ENCODE data around the gene TBC1D10A.
A peak's percentile ranks its signal among the peaks of the same experiment; 100 is the strongest.

TBC1D10A gene

DNA sequence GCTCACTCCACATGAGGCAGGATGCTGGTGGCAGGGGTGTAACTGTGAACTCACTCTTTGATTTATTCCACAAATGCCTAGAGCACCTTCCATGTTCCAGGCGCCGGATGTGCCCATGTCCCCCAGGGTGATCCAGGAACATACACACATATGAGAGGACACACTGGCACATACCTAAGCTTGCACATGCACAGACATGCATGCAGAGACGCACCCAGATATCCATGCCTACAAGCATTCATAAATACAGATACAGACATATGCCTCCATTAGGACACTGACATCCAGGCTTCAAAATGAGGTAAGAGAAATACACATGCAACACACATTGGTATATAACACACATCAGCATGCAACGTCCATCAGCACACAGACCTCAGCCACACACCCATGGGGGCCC lies 64.6 kb downstream of the TBC1D10A start:
- no peak for TF ChIP-seq CTCF (IDR thresholded peaks at IDR 0.05; ENCODE audit: extremely low read depth, missing control alignments)
- no peak for DNase-seq (ENCODE audit: low spot score)

DNA sequence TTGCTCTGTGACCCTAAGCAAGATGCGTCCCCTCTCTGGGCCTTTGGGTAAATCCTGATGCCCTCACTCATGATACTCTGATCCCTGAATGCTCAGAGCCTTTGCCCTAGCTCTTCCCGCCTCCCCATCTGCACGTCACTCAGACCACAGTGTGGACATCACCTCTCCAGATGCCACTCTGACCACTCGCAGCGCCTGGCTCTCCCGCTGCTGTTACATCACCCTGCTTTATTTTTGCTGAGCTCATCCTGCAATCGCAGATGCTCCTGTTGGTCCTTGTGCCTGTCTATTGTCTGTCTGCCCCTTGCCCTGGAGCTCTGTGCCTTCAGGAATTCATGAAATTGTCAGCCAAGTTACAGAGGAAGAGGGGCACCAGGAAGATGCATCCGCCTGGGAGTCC lies 65.6 kb downstream of the TBC1D10A start:
- DNase-seq (ENCODE audit: low spot score), result no peak

DNA sequence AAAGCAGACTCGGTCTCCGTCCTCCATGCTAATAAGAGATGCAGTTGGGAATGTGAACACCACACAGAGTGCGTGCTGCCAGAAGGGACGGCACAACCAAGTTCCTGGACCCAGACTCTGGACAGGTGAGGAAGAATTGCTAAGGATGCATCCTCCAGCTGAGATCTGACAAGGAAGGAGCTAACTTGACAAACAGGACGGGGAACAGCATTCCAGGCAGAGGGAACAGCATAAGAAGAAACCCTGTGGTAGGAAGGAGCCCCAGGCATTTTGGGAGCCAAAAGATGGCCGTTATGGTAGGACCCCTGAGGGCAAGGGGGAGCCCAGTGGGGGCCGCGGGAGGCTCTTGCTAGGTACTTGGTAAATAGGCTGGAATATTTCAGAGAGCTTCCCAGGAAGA lies 66.1 kb downstream of the TBC1D10A start:
- no peak for TF ChIP-seq CTCF (IDR thresholded peaks at IDR 0.05; ENCODE audit: extremely low read depth, missing control alignments)
- no peak for DNase-seq (ENCODE audit: low spot score)

More for the DNA sequence above, 65.6 kb downstream of the TBC1D10A start:
- TF ChIP-seq CTCF (IDR thresholded peaks at IDR 0.05; ENCODE audit: extremely low read depth, missing control alignments), result no peak

DNA sequence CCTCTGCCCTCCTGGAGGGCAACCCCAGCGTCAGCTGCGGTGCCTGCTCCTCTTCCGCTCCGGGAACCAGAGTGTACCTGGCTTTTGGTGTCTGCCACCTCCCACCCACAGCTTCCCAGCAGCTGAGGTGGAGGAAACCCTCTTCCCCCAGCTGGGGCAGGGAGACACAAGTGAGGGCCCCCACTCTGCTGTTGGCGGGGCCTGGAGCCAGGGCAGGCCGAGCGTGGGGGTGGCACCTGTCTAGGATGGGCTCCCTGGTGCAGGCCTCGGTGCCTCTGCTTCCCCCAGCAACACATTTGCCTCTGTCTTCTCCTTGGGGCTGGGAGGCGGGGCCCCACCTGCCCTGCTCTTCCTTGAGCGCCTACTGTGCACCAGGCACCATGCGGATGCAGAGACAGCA lies 66.5 kb downstream of the TBC1D10A start:
- no peak for DNase-seq (ENCODE audit: low spot score)
- no peak for TF ChIP-seq CTCF (IDR thresholded peaks at IDR 0.05; ENCODE audit: extremely low read depth, missing control alignments)

DNA sequence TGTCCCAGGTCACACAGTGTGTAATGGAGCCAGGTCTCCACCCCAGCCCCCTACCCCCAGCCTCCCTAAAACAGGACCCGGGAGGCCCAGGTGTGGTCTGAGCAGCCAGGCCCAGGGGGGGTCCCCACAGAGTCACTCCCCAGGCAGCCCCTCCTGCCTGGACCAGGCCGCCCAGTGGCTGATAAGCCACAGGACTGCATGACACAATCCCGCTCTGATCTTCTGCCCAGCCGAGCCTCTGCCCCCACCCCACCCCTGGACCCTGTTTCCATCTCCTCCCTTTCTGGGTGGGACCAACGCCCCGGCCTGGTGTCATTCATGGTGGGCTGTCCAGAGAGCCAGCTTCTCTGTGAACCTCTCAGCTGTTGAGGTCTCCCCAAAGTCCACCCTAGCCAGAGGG lies 72.4 kb downstream of the TBC1D10A start:
- no peak for TF ChIP-seq CTCF (IDR thresholded peaks at IDR 0.05; ENCODE audit: extremely low read depth, missing control alignments)
- no peak for DNase-seq (ENCODE audit: low spot score)

DNA sequence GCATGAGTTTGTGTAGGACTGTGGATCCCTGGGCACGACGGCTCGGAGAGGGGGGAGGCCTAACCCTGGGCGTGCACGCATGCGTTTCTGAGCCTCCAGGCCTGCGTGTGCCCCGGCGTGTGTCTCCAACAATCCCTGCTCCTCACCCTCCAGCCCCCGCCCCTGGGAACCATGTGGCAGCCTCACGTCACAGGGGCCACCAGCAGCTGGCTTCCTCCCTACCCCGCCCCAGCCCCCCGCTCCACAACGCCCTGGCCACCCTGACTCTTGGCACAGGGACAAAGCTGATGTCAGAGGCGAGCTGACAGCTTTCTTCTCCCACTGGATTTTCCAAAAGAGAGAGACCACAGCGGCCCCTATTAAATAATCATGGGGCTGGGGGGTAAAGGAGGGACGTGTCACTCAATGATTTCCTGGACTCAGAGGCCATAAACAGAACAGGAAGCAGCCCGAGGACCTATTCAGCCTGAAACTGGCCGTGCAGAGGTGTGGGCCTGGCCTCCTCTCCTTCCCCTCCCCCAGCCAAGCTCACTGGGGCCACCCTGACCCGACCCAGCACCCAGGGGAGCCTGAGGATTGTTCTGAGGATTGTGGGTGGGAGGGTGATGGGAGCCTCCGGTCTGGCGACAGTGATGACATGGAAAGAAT lies 73.4 kb downstream of the TBC1D10A start:
- TF ChIP-seq CTCF (IDR thresholded peaks at IDR 0.05; ENCODE audit: extremely low read depth, missing control alignments), result no peak
- peak; percentile 65 for DNase-seq (ENCODE audit: low spot score)

DNA sequence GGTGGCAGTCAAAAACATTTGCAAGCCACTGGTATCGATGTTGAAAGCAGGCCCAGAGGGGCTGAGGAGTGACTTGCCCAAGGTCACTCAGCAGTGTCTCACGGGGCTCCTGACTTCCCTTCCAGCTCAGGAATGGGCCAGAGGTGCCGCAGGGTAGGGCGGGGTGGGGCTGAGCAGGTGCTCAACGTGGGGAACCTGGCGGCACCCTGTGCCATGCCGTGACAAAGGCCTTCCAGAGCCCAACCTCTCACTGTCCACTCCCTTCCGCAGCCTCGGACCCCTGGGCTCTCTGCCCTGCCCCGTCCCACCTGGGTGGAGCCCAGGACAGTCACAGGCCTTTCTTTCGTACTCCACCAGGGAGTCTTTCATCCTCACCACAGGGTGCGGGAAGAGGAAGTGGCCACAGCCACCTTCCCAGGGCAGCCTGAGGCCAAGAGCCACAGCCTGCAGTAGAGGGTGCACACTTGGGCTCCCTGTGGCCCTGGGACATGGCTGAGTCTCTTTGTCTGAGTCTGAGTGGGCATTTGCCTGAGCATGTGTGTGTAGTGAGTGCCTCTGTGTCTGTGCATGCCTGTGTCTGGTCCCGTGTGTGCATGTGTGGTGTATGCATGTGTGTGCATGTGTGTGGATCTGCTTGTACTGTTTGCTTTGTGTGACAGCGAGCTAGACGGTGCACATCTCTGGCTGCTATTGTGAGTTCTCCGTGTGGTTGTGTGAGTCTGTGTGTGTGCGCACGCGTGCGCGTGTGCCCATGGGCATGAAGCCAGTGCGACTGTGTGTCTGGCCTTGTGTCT lies 74.1 kb downstream of the TBC1D10A start:
- DNase-seq (ENCODE audit: low spot score), result no peak
- no peak for TF ChIP-seq CTCF (IDR thresholded peaks at IDR 0.05; ENCODE audit: extremely low read depth, missing control alignments)

All from GM20000 (cell line).